Measurements from ENCODE around the gene FOXRED2. TPM values are rescaled to one million over a fixed set of nuclear protein-coding genes. Genes with fewer than 3 reads are reported as not detected.

FOXRED2 gene
- total RNA-seq, 1 experiment from 2014 or later = 37.7 TPM

DNA sequence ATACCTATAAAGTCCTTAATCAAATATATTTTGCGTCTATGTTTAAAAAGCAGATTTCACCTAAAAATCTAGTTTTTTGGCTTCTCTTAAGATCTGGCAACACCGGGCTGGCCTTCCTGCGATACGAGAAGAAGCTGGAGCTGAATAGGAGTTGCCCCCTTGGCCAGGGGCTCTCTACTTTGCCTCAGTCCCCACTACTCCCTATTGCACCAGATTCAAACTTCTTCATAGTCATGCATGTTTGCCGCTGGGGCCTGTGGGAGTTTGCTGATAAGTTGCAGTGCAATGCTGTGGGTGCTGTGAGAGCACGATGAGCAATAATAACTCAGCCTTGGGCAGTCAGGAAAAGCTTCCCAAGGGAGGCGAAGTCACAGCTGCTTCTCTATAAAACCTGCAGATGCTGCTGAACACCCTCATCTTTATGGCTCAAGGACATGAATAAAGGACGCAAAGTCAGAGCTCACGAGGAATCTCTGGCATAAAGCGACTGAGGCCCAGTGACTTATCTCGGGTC, 37.3 kb upstream of the FOXRED2 start:
- intact Hi-C loops (cut with micrococcal nuclease; ENCODE audit: unreplicated experiment) = no loop called here
- Histone ChIP-seq H3K4me1 (ENCODE audit: control insufficient read depth, insufficient read depth, low read length) (peaks cover 38% of the 10 kb centered on the region), H3K9me3 (ENCODE audit: control insufficient read depth, insufficient read depth, low read depth, low read length) (no peaks in the 10 kb centered on the region), H3K4me3 (ENCODE audit: low read depth in 2 of 2, low read length in 2 of 2) (no peak overlapping the region), H3K27ac (ENCODE audit: low read length) (peak overlapping the region; percentile 61), H3K27me3 (ENCODE audit: control insufficient read depth, insufficient read depth, low read length) (no peaks in the 10 kb centered on the region), H3K36me3 (ENCODE audit: control insufficient read depth, insufficient read depth, low read length) (no peaks in the 10 kb centered on the region)
- ChIA-PET POLR2A (interaction anchor here (0.5 to 1.0 kb wide), 3 partner anchors 230 to 545 kb away, joined by 3 read pairs; no protein-coding TSS in a partner anchor), CTCF (no interaction called here)
- in situ Hi-C loops (cut with HindIII; ENCODE audit: low pct_unique_long_range_greater_than_20kb, low sequenced_read_pairs) = no loop called here
- BruUV-seq (replicated peaks) = no TSS peak
- TF ChIP-seq TCF7L2 (IDR thresholded peaks at IDR 0.05; ENCODE audit: low read depth, low read length) (no peak), SIN3A (IDR thresholded peaks at IDR 0.05; ENCODE audit: borderline replicate concordance, insufficient read depth, low read depth, low read length) (no peak), POLR2AphosphoS5 (IDR thresholded peaks at IDR 0.05; ENCODE audit: low read depth, low read length) (no peak)
- TF ChIP-seq, protein P1, sequence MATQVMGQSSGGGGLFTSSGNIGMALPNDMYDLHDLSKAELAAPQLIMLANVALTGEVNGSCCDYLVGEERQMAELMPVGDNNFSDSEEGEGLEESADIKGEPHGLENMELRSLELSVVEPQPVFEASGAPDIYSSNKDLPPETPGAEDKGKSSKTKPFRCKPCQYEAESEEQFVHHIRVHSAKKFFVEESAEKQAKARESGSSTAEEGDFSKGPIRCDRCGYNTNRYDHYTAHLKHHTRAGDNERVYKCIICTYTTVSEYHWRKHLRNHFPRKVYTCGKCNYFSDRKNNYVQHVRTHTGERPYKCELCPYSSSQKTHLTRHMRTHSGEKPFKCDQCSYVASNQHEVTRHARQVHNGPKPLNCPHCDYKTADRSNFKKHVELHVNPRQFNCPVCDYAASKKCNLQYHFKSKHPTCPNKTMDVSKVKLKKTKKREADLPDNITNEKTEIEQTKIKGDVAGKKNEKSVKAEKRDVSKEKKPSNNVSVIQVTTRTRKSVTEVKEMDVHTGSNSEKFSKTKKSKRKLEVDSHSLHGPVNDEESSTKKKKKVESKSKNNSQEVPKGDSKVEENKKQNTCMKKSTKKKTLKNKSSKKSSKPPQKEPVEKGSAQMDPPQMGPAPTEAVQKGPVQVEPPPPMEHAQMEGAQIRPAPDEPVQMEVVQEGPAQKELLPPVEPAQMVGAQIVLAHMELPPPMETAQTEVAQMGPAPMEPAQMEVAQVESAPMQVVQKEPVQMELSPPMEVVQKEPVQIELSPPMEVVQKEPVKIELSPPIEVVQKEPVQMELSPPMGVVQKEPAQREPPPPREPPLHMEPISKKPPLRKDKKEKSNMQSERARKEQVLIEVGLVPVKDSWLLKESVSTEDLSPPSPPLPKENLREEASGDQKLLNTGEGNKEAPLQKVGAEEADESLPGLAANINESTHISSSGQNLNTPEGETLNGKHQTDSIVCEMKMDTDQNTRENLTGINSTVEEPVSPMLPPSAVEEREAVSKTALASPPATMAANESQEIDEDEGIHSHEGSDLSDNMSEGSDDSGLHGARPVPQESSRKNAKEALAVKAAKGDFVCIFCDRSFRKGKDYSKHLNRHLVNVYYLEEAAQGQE (IDR thresholded peaks at IDR 0.05; ENCODE audit: insufficient read depth in 1 of 2, low read depth in 2 of 2, low read length in 1 of 2) = no peak
- TF ChIP-seq, protein P2, sequence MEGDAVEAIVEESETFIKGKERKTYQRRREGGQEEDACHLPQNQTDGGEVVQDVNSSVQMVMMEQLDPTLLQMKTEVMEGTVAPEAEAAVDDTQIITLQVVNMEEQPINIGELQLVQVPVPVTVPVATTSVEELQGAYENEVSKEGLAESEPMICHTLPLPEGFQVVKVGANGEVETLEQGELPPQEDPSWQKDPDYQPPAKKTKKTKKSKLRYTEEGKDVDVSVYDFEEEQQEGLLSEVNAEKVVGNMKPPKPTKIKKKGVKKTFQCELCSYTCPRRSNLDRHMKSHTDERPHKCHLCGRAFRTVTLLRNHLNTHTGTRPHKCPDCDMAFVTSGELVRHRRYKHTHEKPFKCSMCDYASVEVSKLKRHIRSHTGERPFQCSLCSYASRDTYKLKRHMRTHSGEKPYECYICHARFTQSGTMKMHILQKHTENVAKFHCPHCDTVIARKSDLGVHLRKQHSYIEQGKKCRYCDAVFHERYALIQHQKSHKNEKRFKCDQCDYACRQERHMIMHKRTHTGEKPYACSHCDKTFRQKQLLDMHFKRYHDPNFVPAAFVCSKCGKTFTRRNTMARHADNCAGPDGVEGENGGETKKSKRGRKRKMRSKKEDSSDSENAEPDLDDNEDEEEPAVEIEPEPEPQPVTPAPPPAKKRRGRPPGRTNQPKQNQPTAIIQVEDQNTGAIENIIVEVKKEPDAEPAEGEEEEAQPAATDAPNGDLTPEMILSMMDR (IDR thresholded peaks at IDR 0.05) = no peak
- no peak for ATAC-seq
- DNase-seq (ENCODE audit: low read depth, low spot score) = no peak

DNA sequence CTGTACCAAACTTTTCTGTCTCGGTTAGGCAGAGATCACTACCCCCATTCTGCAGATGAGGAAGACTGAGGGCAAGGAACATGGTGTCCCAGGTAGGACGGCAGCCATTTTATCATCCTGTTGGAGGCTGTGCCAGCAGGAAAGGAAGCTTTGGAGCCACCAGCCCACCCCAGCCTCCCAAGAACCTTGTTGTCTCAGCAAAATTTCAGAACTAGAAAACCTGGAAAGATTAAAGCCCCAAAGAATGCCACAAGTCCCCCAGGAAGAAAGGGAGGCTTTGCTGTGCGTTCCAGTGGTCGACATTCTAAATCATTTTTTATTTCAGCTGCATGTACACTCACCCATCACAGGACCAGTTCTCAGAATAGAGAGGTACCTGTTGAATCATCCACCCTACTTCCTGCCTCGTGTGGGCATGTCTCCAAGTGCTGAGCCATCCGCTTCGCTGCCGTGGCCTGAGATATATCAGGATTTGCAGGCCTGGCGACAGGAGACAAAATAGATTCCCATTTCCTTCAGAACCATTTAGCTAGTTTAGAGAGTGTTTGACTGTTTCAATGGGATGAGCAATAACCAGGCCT, 35.1 kb upstream of the FOXRED2 start:
- ATAC-seq = peak; percentile 54
- Histone ChIP-seq H3K4me1 (ENCODE audit: control insufficient read depth, insufficient read depth, low read length) (peaks cover 26% of the 10 kb centered on the region), H3K4me3 (ENCODE audit: low read depth in 2 of 2, low read length in 2 of 2) (0 out of 4 replicates have a peak overlapping the region, but pooled peaks of 1 of the 2 experiments have one; percentile 10), H3K27me3 (ENCODE audit: control insufficient read depth, insufficient read depth, low read length) (no peaks in the 10 kb centered on the region), H3K9me3 (ENCODE audit: control insufficient read depth, insufficient read depth, low read depth, low read length) (no peaks in the 10 kb centered on the region), H3K36me3 (ENCODE audit: control insufficient read depth, insufficient read depth, low read length) (no peaks in the 10 kb centered on the region), H3K27ac (ENCODE audit: low read length) (peak overlapping the region; percentile 76)
- intact Hi-C loops (cut with micrococcal nuclease; ENCODE audit: unreplicated experiment) = no loop called here
- ChIA-PET POLR2A (no interaction called here), CTCF (interaction anchor here (0.6 kb wide), 1 partner anchor 10 kb away, joined by 5 read pairs; no protein-coding TSS in a partner anchor)
- no TSS peak for BruUV-seq (replicated peaks)
- TF ChIP-seq, protein P1 (IDR thresholded peaks at IDR 0.05; ENCODE audit: insufficient read depth in 1 of 2, low read depth in 2 of 2, low read length in 1 of 2) = no peak
- TF ChIP-seq POLR2AphosphoS5 (IDR thresholded peaks at IDR 0.05; ENCODE audit: low read depth, low read length) (no peak), SIN3A (IDR thresholded peaks at IDR 0.05; ENCODE audit: borderline replicate concordance, insufficient read depth, low read depth, low read length) (no peak), TCF7L2 (IDR thresholded peaks at IDR 0.05; ENCODE audit: low read depth, low read length) (no peak)
- TF ChIP-seq, protein P2 (IDR thresholded peaks at IDR 0.05) = no peak
- in situ Hi-C loops (cut with HindIII; ENCODE audit: low pct_unique_long_range_greater_than_20kb, low sequenced_read_pairs) = no loop called here
- DNase-seq (ENCODE audit: low read depth, low spot score) = peak; percentile 85

All from Panc1 (cell line).